SJSA1 (cell line): ENCODE results near the gene COL23A1. TPM values are rescaled to one million over a fixed set of nuclear protein-coding genes. Genes with fewer than 3 reads are reported as not detected.

Experiments used
- DNase-seq, 2 experiments: peaks; one replicate each; pipeline ENCODE4 v3.0.0-alpha.2; 2015 to 2020; ENCODE audit warnings: low spot score in 2 of 2, low read depth in 1 of 2
- H3K27ac ChIP-seq: fragments of 250-450 bp; sonication (Bioruptor Pico); 2 replicates; pipeline ENCODE4 v1.5.1; 2020; ENCODE audit warnings: mild to moderate bottlenecking, moderate library complexity
- H3K27me3 ChIP-seq: fragments of 250-450 bp; sonication (Bioruptor Pico); replicated peaks from 2 replicates; pipeline ENCODE4 v1.5.1; 2020; ENCODE audit warnings: mild to moderate bottlenecking, moderate library complexity
- H3K36me3 ChIP-seq: fragments of 250-450 bp; sonication (Bioruptor Pico); 2 replicates; pipeline ENCODE4 v1.5.1; 2020; ENCODE audit warnings: mild to moderate bottlenecking
- H3K4me1 ChIP-seq: fragments of 250-450 bp; sonication (Bioruptor Pico); replicated peaks from 2 replicates; pipeline ENCODE4 v1.6.1; 2021; ENCODE audit warnings: mild to moderate bottlenecking
- H3K4me3 ChIP-seq: fragments of 250-450 bp; sonication (Bioruptor Pico); 2 replicates; pipeline ENCODE4 v1.5.1; 2020; ENCODE audit warnings: mild to moderate bottlenecking
- H3K9me3 ChIP-seq: fragments of 250-450 bp; sonication (Bioruptor Pico); replicated peaks from 2 replicates; pipeline ENCODE4 v1.5.1; 2020; ENCODE audit warnings: mild to moderate bottlenecking
- total RNA-seq: library from RNA; depleted of rRNA; stranded (reverse); fragments of >200 nt; shearing (Covaris generic); gene quantifications from 2 replicates; pipeline ENCODE4 v1.2.3, GENCODE V29; 2014

The COL23A1 gene
- total RNA-seq, 1 experiment from 2014 or later, result not detected

- H3K4me3 ChIP-seq, result no peak overlapping the region
- H3K4me1 ChIP-seq, result no peaks in the 10 kb centered on the region
- H3K27ac ChIP-seq, result no peak overlapping the region
- H3K27me3 ChIP-seq, result peaks cover under 1% of the 10 kb centered on the region; the same call in 1 of the 2 replicates
- no peaks in the 10 kb centered on the region for H3K36me3 ChIP-seq
- peaks cover 49% of the 10 kb centered on the region for H3K9me3 ChIP-seq
- no peak for DNase-seq
Measured at GRCh38 chr5:178581621-178582020, 8.6 kb downstream of the COL23A1 start.

- Histone ChIP-seq H3K9me3 (peaks cover 57% of the 10 kb centered on the region), H3K27me3 (no peaks in the 10 kb centered on the region), H3K4me3 (no peak overlapping the region), H3K4me1 (no peaks in the 10 kb centered on the region), H3K27ac (no peak overlapping the region), H3K36me3 (no peaks in the 10 kb centered on the region)
- peak in 1 of 2 experiments; percentile 26 for DNase-seq
Measured at GRCh38 chr5:178580271-178580955, 9.8 kb downstream of the COL23A1 start.

GRCh38 chr5:178577944-178578343 is 12.2 kb downstream of the COL23A1 start:
- no peak overlapping the region for H3K27ac ChIP-seq
- H3K4me3 ChIP-seq, result no peak overlapping the region
- no peaks in the 10 kb centered on the region for H3K36me3 ChIP-seq
- H3K9me3 ChIP-seq, result peaks cover 52% of the 10 kb centered on the region
- DNase-seq, result peak in 1 of 2 experiments; percentile 21
- H3K4me1 ChIP-seq, result no peaks in the 10 kb centered on the region
- no peaks in the 10 kb centered on the region for H3K27me3 ChIP-seq

GRCh38 chr5:178577376-178577839 is 12.8 kb downstream of the COL23A1 start:
- no peak overlapping the region for H3K4me3 ChIP-seq
- H3K27ac ChIP-seq, result no peak overlapping the region
- no peaks in the 10 kb centered on the region for H3K27me3 ChIP-seq
- H3K4me1 ChIP-seq, result no peaks in the 10 kb centered on the region
- peak in 1 of 2 experiments; percentile 46 for DNase-seq
- peaks cover 50% of the 10 kb centered on the region for H3K9me3 ChIP-seq
- no peaks in the 10 kb centered on the region for H3K36me3 ChIP-seq

- DNase-seq, result peak in 1 of 2 experiments; percentile 40
- Histone ChIP-seq H3K27ac (no peak overlapping the region), H3K4me3 (no peak overlapping the region), H3K9me3 (peaks cover 47% of the 10 kb centered on the region), H3K36me3 (no peaks in the 10 kb centered on the region), H3K27me3 (no peaks in the 10 kb centered on the region), H3K4me1 (no peaks in the 10 kb centered on the region)
Measured at GRCh38 chr5:178576591-178577351, 13.4 kb downstream of the COL23A1 start.

GRCh38 chr5:178573216-178573615 is 17.0 kb downstream of the COL23A1 start:
- H3K9me3 ChIP-seq, result peaks cover 41% of the 10 kb centered on the region
- no peak overlapping the region for H3K27ac ChIP-seq
- no peak for DNase-seq
- H3K4me1 ChIP-seq, result no peaks in the 10 kb centered on the region
- no peaks in the 10 kb centered on the region for H3K36me3 ChIP-seq
- H3K27me3 ChIP-seq, result no peaks in the 10 kb centered on the region
- no peak overlapping the region for H3K4me3 ChIP-seq

- H3K27me3 ChIP-seq, result no peaks in the 10 kb centered on the region
- no peak overlapping the region for H3K4me3 ChIP-seq
- H3K27ac ChIP-seq, result no peak overlapping the region
- no peaks in the 10 kb centered on the region for H3K36me3 ChIP-seq
- no peaks in the 10 kb centered on the region for H3K4me1 ChIP-seq
- DNase-seq, result no peak
- peaks cover 35% of the 10 kb centered on the region for H3K9me3 ChIP-seq
Measured at GRCh38 chr5:178572617-178573016, 17.6 kb downstream of the COL23A1 start.

- no peaks in the 10 kb centered on the region for H3K4me1 ChIP-seq
- no peaks in the 10 kb centered on the region for H3K27me3 ChIP-seq
- H3K36me3 ChIP-seq, result no peaks in the 10 kb centered on the region
- no peak overlapping the region for H3K27ac ChIP-seq
- H3K9me3 ChIP-seq, result peaks cover 28% of the 10 kb centered on the region
- no peak overlapping the region for H3K4me3 ChIP-seq
- no peak for DNase-seq
Measured at GRCh38 chr5:178569485-178569884, 20.7 kb downstream of the COL23A1 start.

GRCh38 chr5:178564811-178565550 is 25.2 kb downstream of the COL23A1 start:
- peaks cover 34% of the 10 kb centered on the region for H3K9me3 ChIP-seq
- H3K4me3 ChIP-seq, result no peak overlapping the region
- no peak for DNase-seq
- no peaks in the 10 kb centered on the region for H3K27me3 ChIP-seq
- no peaks in the 10 kb centered on the region for H3K36me3 ChIP-seq
- no peaks in the 10 kb centered on the region for H3K4me1 ChIP-seq
- no peak overlapping the region for H3K27ac ChIP-seq

GRCh38 chr5:178564397-178564796 is 25.8 kb downstream of the COL23A1 start:
- Histone ChIP-seq H3K9me3 (peaks cover 33% of the 10 kb centered on the region), H3K4me3 (no peak overlapping the region), H3K4me1 (no peaks in the 10 kb centered on the region), H3K36me3 (no peaks in the 10 kb centered on the region), H3K27me3 (no peaks in the 10 kb centered on the region), H3K27ac (no peak overlapping the region)
- no peak for DNase-seq

- no peak for DNase-seq
- no peaks in the 10 kb centered on the region for H3K4me1 ChIP-seq
- H3K36me3 ChIP-seq, result no peaks in the 10 kb centered on the region
- no peak overlapping the region for H3K4me3 ChIP-seq
- peaks cover 27% of the 10 kb centered on the region for H3K9me3 ChIP-seq
- no peak overlapping the region for H3K27ac ChIP-seq
- H3K27me3 ChIP-seq, result no peaks in the 10 kb centered on the region
Measured at GRCh38 chr5:178563621-178564020, 26.6 kb downstream of the COL23A1 start.

- H3K4me1 ChIP-seq, result no peaks in the 10 kb centered on the region
- no peak overlapping the region for H3K4me3 ChIP-seq
- no peak overlapping the region for H3K27ac ChIP-seq
- DNase-seq, result no peak
- H3K27me3 ChIP-seq, result no peaks in the 10 kb centered on the region
- peaks cover 38% of the 10 kb centered on the region for H3K9me3 ChIP-seq
- H3K36me3 ChIP-seq, result no peaks in the 10 kb centered on the region
Measured at GRCh38 chr5:178561746-178562264, 28.4 kb downstream of the COL23A1 start.

GRCh38 chr5:178560911-178561310 is 29.3 kb downstream of the COL23A1 start:
- H3K27ac ChIP-seq, result no peak overlapping the region
- no peaks in the 10 kb centered on the region for H3K27me3 ChIP-seq
- no peak overlapping the region for H3K4me3 ChIP-seq
- DNase-seq, result no peak
- no peaks in the 10 kb centered on the region for H3K36me3 ChIP-seq
- H3K4me1 ChIP-seq, result no peaks in the 10 kb centered on the region
- peaks cover 38% of the 10 kb centered on the region for H3K9me3 ChIP-seq
